Activated T-cell treated with anti-CD3 and anti-CD28 coated beads, Interleukin-2, amount 50 U/mL, for 4 hours (primary cell): Measurements from ENCODE around the gene AMD1. TPM values are rescaled to one million over a fixed set of nuclear protein-coding genes. Genes with fewer than 3 reads are reported as not detected.

Source experiments
- ATAC-seq, 2 donors: fragments of 200-7000 bp; cut with Tn5 transposase; one replicate each; pipeline ENCODE4 v1.10.0; 2021
- DNase-seq: peaks from one replicate; pipeline ENCODE4 v3.0.0-alpha.2; 2020
- H3K27me3 Mint-ChIP-seq: one replicate; pipeline ENCODE4 v1.8.0; 2021; ENCODE audit warnings: low read depth, mixed read lengths
- H3K36me3 Mint-ChIP-seq: one replicate; pipeline ENCODE4 v1.8.0; 2022; ENCODE audit warnings: mixed read lengths; ENCODE audit not compliant: insufficient read depth
- H3K4me1 Mint-ChIP-seq: one replicate; pipeline ENCODE4 v1.8.0; 2021; ENCODE audit warnings: low read depth, mixed read lengths
- H3K4me3 Mint-ChIP-seq: one replicate; pipeline ENCODE4 v1.8.0; 2021; ENCODE audit warnings: mild to moderate bottlenecking, moderate library complexity, mixed read lengths
- H3K9me3 Mint-ChIP-seq: one replicate; pipeline ENCODE4 v1.8.0; 2021; ENCODE audit warnings: mixed read lengths
- total RNA-seq, 3 donors: library from RNA; stranded (reverse); gene quantifications; one replicate each; pipeline ENCODE4 v1.2.1, GENCODE V29; 2021

AMD1 gene
- total RNA-seq, 3 donors from 2014 or later, result 131 to 142 (median 141) TPM

GRCh38 chr6:110864824-110865223 is 9.8 kb upstream of the AMD1 start:
- ATAC-seq (no peak), DNase-seq (no peak)
- Mint-ChIP-seq H3K36me3 (no peaks in the 10 kb centered on the region), H3K27me3 (no peaks in the 10 kb centered on the region), H3K9me3 (no peaks in the 10 kb centered on the region), H3K4me3 (no peak overlapping the region), H3K4me1 (peaks cover 4% of the 10 kb centered on the region)

GRCh38 chr6:110874880-110875547 is 429 bp downstream of the AMD1 start:
- DNase-seq (peak; percentile 35), ATAC-seq (peak; percentile 2 to 4)
- peak overlapping the region; percentile 98 for H3K4me3 Mint-ChIP-seq
- H3K36me3 Mint-ChIP-seq, result peaks cover 9% of the 10 kb centered on the region
- no peaks in the 10 kb centered on the region for H3K27me3 Mint-ChIP-seq
- H3K4me1 Mint-ChIP-seq, result peaks cover 34% of the 10 kb centered on the region
- H3K9me3 Mint-ChIP-seq, result no peaks in the 10 kb centered on the region

- no peaks in the 10 kb centered on the region for H3K9me3 Mint-ChIP-seq
- H3K4me3 Mint-ChIP-seq, result peak overlapping the region; percentile 98
- peak; percentile 66 for DNase-seq
- H3K36me3 Mint-ChIP-seq, result peaks cover 13% of the 10 kb centered on the region
- ATAC-seq, result peak; percentile 45 to 59
- no peaks in the 10 kb centered on the region for H3K27me3 Mint-ChIP-seq
- H3K4me1 Mint-ChIP-seq, result peaks cover 40% of the 10 kb centered on the region
Measured at GRCh38 chr6:110875548-110876169, 1.1 kb downstream of the AMD1 start.

- no peaks in the 10 kb centered on the region for H3K9me3 Mint-ChIP-seq
- DNase-seq (peak; percentile 45), ATAC-seq (peak; percentile 61 to 62)
- H3K4me1 Mint-ChIP-seq, result peaks cover 46% of the 10 kb centered on the region
- peak overlapping the region; percentile 98 for H3K4me3 Mint-ChIP-seq
- no peaks in the 10 kb centered on the region for H3K27me3 Mint-ChIP-seq
- peaks cover 13% of the 10 kb centered on the region for H3K36me3 Mint-ChIP-seq
Measured at GRCh38 chr6:110876170-110876773, 1.7 kb downstream of the AMD1 start.

GRCh38 chr6:110876806-110877564 is 2.4 kb downstream of the AMD1 start:
- ATAC-seq (no peak), DNase-seq (no peak)
- H3K9me3 Mint-ChIP-seq, result no peaks in the 10 kb centered on the region
- H3K36me3 Mint-ChIP-seq, result peaks cover 13% of the 10 kb centered on the region
- peaks cover 51% of the 10 kb centered on the region for H3K4me1 Mint-ChIP-seq
- no peaks in the 10 kb centered on the region for H3K27me3 Mint-ChIP-seq
- H3K4me3 Mint-ChIP-seq, result peak overlapping the region; percentile 98

- H3K9me3 Mint-ChIP-seq, result no peaks in the 10 kb centered on the region
- H3K4me1 Mint-ChIP-seq, result peaks cover 56% of the 10 kb centered on the region
- DNase-seq (no peak), ATAC-seq (no peak)
- H3K36me3 Mint-ChIP-seq, result peaks cover 14% of the 10 kb centered on the region
- H3K4me3 Mint-ChIP-seq, result peak overlapping the region; percentile 98
- no peaks in the 10 kb centered on the region for H3K27me3 Mint-ChIP-seq
Measured at GRCh38 chr6:110877569-110877968, 3.0 kb downstream of the AMD1 start.

- peak overlapping the region; percentile 98 for H3K4me3 Mint-ChIP-seq
- H3K27me3 Mint-ChIP-seq, result no peaks in the 10 kb centered on the region
- peaks cover 15% of the 10 kb centered on the region for H3K36me3 Mint-ChIP-seq
- H3K4me1 Mint-ChIP-seq, result peaks cover 64% of the 10 kb centered on the region
- DNase-seq, result no peak
- no peak for ATAC-seq
- H3K9me3 Mint-ChIP-seq, result no peaks in the 10 kb centered on the region
Measured at GRCh38 chr6:110878751-110879522, 4.4 kb downstream of the AMD1 start.

GRCh38 chr6:110880651-110881050 is 6.1 kb downstream of the AMD1 start:
- peaks cover 80% of the 10 kb centered on the region for H3K4me1 Mint-ChIP-seq
- no peak for DNase-seq
- peak overlapping the region; percentile 98 for H3K4me3 Mint-ChIP-seq
- H3K27me3 Mint-ChIP-seq, result no peaks in the 10 kb centered on the region
- peaks cover 15% of the 10 kb centered on the region for H3K36me3 Mint-ChIP-seq
- ATAC-seq, result no peak
- no peaks in the 10 kb centered on the region for H3K9me3 Mint-ChIP-seq

GRCh38 chr6:110881546-110882273 is 7.1 kb downstream of the AMD1 start:
- no peaks in the 10 kb centered on the region for H3K9me3 Mint-ChIP-seq
- no peak for ATAC-seq
- peak overlapping the region; percentile 40 for H3K4me3 Mint-ChIP-seq
- H3K27me3 Mint-ChIP-seq, result no peaks in the 10 kb centered on the region
- peaks cover 85% of the 10 kb centered on the region for H3K4me1 Mint-ChIP-seq
- DNase-seq, result no peak
- H3K36me3 Mint-ChIP-seq, result peaks cover 15% of the 10 kb centered on the region

GRCh38 chr6:110882274-110882619 is 7.7 kb downstream of the AMD1 start:
- no peaks in the 10 kb centered on the region for H3K27me3 Mint-ChIP-seq
- no peaks in the 10 kb centered on the region for H3K9me3 Mint-ChIP-seq
- ATAC-seq, result no peak
- peaks cover 12% of the 10 kb centered on the region for H3K36me3 Mint-ChIP-seq
- H3K4me1 Mint-ChIP-seq, result peaks cover 86% of the 10 kb centered on the region
- DNase-seq, result no peak
- H3K4me3 Mint-ChIP-seq, result peak overlapping the region; percentile 40

GRCh38 chr6:110882824-110883554 is 8.4 kb downstream of the AMD1 start:
- DNase-seq (no peak), ATAC-seq (no peak)
- Mint-ChIP-seq H3K9me3 (no peaks in the 10 kb centered on the region), H3K4me1 (peaks cover 84% of the 10 kb centered on the region), H3K4me3 (peak overlapping the region; percentile 40), H3K27me3 (no peaks in the 10 kb centered on the region), H3K36me3 (peaks cover 12% of the 10 kb centered on the region)

- Mint-ChIP-seq H3K9me3 (no peaks in the 10 kb centered on the region), H3K27me3 (no peaks in the 10 kb centered on the region)
Measured at GRCh38 chr6:110884321-110884720, 9.7 kb downstream of the AMD1 start.

GRCh38 chr6:110885526-110885925 is 10.9 kb downstream of the AMD1 start:
- DNase-seq (no peak), ATAC-seq (no peak)
- Mint-ChIP-seq H3K4me1 (peaks cover 69% of the 10 kb centered on the region), H3K9me3 (no peaks in the 10 kb centered on the region), H3K36me3 (peaks cover 12% of the 10 kb centered on the region), H3K27me3 (no peaks in the 10 kb centered on the region), H3K4me3 (no peak overlapping the region)

More at GRCh38 chr6:110884321-110884720, 9.7 kb downstream of the AMD1 start:
- ATAC-seq (no peak), DNase-seq (no peak)
- Mint-ChIP-seq H3K36me3 (peaks cover 12% of the 10 kb centered on the region), H3K4me1 (peaks cover 77% of the 10 kb centered on the region), H3K4me3 (peak overlapping the region; percentile 23)
